Breast epithelium (tissue), 4 donors: ENCODE measurements around the gene CCL7. TPM values are rescaled to one million over a fixed set of nuclear protein-coding genes. Genes with fewer than 3 reads are reported as not detected.
A peak's percentile ranks its signal among the peaks of the same experiment; 100 is the strongest.

Source experiments
- DNase-seq, 2 donors: peaks; one replicate each; pipeline ENCODE4 v3.0.0-alpha.2; 2019; ENCODE audit warnings: low spot score in 2 of 2
- H3K27ac ChIP-seq, 2 donors: fragments of 200-600 bp; sonication (generic) in 1 of 2; one replicate each; pipeline ENCODE4 v1.5.1; 2016 to 2019; ENCODE audit warnings: mild to moderate bottlenecking in 1 of 2
- H3K27me3 ChIP-seq, 2 donors: fragments of 200-600 bp; sonication (generic) in 1 of 2; one replicate each; pipeline versions ENCODE4 v1.5.1 to v1.6.0; 2017 to 2019; ENCODE audit warnings: control low read depth in 1 of 2, mild to moderate bottlenecking in 1 of 2
- H3K36me3 ChIP-seq: fragments of 200-600 bp; one replicate; pipeline ENCODE4 v1.5.1; 2019
- H3K4me1 ChIP-seq, 2 donors: fragments of 200-600 bp; sonication (generic); one replicate each; pipeline ENCODE4 v1.5.1; 2016 to 2019; ENCODE audit warnings: control low read depth in 1 of 2
- H3K4me3 ChIP-seq, 3 donors: fragments of 200-600 bp; sonication (generic); 1 replicate in 2 of 3; 2 replicates in 1 of 3; pipeline ENCODE4 v1.5.1; 2016 to 2019; ENCODE audit warnings: mild to moderate bottlenecking in 3 of 3, moderate library complexity in 2 of 3
- H3K9me3 ChIP-seq, 2 donors: fragments of 200-600 bp; sonication (generic) in 1 of 2; one replicate each; pipeline ENCODE4 v1.5.1; 2016 to 2019; ENCODE audit warnings: control low read depth in 1 of 2
- POLR2A ChIP-seq: fragments of 450-650 bp; IDR thresholded peaks from one replicate; pipeline ENCODE4 v1.6.1; 2016; ENCODE audit warnings: antibody characterized with exemption, mild to moderate bottlenecking, moderate library complexity
- POLR2AphosphoS5 ChIP-seq, 3 donors: sonication (generic); formaldehyde crosslinking; IDR thresholded peaks; one replicate each; pipeline ENCODE4 v1.6.1; 2017; ENCODE audit warnings: antibody characterized with exemption in 3 of 3
- intact Hi-C: fragments of 100-400 bp; cut with DNase I; formaldehyde crosslinking; loops from one replicate; pipeline ENCODE4 v1.15.1; 2023; ENCODE audit warnings: low total_unique reads
- total RNA-seq, 3 donors: library from RNA; depleted of rRNA; stranded (reverse); fragments of >200 nt; gene quantifications; one replicate each; pipeline ENCODE4 v1.1.0, GENCODE V29; 2016
- TF ChIP-seq, protein P1 (sequence below), 3 donors: fragments of 450-650 bp; IDR thresholded peaks; one replicate each; pipeline ENCODE4 v1.5.1; 2016 to 2017; ENCODE audit warnings: antibody characterized with exemption in 3 of 3, mild to moderate bottlenecking in 3 of 3, moderate library complexity in 3 of 3

Gene CCL7
- total RNA-seq, 3 donors from 2014 or later, result not detected

DNA sequence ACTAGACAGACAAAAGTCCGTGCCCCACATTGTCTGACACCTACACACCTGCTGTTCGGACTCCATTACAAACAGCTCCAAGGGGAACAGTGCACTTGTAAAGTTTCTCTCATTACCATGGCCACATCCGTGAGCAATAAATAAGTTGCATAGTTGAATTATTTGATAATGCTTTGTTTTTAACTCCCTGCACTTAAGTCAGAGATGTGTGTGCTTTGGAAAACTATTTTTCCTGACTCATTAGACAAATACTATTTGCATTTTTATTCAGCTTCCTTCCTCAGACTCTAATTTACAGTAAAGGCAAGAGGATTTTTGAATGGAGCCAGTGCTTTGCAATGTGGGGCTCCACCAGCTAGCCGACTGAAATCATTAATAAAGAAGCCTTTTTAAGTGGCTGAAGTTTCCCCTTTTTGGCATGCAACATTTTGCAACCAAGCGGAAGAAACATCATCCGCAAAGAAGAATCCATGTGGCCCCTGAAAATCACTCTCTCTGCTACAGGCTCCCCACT, 21.5 kb upstream of the CCL7 start:
- intact Hi-C loops, result no loop called here
- Histone ChIP-seq H3K36me3 (no peaks in the 10 kb centered on the region), H3K27ac (peak overlapping the region in 1 of 2 donors; percentile 8), H3K27me3 (no peaks in the 10 kb centered on the region), H3K9me3 (no peaks in the 10 kb centered on the region), H3K4me1 (peaks cover 11% of the 10 kb centered on the region in 2 donors), H3K4me3 (no peak overlapping the region)
- no peak for DNase-seq
- TF ChIP-seq, protein P1, sequence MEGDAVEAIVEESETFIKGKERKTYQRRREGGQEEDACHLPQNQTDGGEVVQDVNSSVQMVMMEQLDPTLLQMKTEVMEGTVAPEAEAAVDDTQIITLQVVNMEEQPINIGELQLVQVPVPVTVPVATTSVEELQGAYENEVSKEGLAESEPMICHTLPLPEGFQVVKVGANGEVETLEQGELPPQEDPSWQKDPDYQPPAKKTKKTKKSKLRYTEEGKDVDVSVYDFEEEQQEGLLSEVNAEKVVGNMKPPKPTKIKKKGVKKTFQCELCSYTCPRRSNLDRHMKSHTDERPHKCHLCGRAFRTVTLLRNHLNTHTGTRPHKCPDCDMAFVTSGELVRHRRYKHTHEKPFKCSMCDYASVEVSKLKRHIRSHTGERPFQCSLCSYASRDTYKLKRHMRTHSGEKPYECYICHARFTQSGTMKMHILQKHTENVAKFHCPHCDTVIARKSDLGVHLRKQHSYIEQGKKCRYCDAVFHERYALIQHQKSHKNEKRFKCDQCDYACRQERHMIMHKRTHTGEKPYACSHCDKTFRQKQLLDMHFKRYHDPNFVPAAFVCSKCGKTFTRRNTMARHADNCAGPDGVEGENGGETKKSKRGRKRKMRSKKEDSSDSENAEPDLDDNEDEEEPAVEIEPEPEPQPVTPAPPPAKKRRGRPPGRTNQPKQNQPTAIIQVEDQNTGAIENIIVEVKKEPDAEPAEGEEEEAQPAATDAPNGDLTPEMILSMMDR (IDR thresholded peaks at IDR 0.05), result no peak
- TF ChIP-seq POLR2A (no peak), POLR2AphosphoS5 (IDR thresholded peaks at IDR 0.05) (no peak)

DNA sequence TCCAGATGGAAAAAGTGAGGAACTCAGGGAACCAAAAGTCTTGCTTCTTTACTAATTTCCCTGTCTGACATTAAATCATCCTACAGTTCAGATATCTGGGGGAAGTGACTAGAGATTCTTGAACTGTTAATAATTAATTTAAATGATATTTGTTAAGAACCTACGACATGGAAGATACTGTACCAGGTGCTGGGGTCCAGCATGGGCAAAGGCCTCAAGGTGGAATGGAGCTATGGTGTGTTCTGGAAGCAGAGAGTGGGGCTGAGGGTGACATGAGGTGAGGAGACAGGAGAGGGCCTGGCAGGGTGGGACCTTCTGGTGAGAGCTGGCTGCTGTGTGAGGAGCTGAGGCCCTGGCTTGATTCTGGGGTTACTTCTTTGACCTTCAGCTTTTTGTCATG, 21.0 kb upstream of the CCL7 start:
- H3K27ac ChIP-seq, result peak overlapping the region in 1 of 2 donors; percentile 8
- no peak for DNase-seq
- H3K9me3 ChIP-seq, result no peaks in the 10 kb centered on the region
- TF ChIP-seq, protein P1 (IDR thresholded peaks at IDR 0.05), result no peak
- TF ChIP-seq POLR2AphosphoS5 (IDR thresholded peaks at IDR 0.05), result no peak
- TF ChIP-seq POLR2A, result no peak
- no peaks in the 10 kb centered on the region for H3K36me3 ChIP-seq
- H3K27me3 ChIP-seq, result no peaks in the 10 kb centered on the region
- peaks cover 11 to 16% of the 10 kb centered on the region in 2 donors for H3K4me1 ChIP-seq
- intact Hi-C loops, result no loop called here
- H3K4me3 ChIP-seq, result no peak overlapping the region

DNA sequence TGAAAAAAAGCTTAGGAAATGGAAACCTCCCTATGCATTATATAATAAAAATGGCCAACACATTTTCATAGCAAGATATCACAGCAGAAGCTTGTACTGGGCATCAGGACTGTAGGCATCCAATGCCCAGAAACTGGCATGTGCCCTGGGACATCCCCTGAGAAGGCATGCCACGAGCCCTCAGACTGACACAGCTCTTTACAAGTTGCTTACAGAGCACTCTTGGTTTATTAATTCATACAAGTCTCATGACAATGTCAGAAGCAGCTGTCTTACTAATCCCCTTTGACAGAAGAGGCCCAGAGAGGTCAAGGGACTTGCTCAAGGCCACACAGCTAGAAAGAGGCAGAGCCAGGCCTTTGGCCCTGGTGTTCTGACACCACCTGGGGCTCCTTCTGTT, 20.5 kb upstream of the CCL7 start:
- intact Hi-C loops, result no loop called here
- H3K27ac ChIP-seq, result peak overlapping the region in 1 of 2 donors; percentile 10
- peaks cover 15 to 20% of the 10 kb centered on the region in 2 donors for H3K4me1 ChIP-seq

DNA sequence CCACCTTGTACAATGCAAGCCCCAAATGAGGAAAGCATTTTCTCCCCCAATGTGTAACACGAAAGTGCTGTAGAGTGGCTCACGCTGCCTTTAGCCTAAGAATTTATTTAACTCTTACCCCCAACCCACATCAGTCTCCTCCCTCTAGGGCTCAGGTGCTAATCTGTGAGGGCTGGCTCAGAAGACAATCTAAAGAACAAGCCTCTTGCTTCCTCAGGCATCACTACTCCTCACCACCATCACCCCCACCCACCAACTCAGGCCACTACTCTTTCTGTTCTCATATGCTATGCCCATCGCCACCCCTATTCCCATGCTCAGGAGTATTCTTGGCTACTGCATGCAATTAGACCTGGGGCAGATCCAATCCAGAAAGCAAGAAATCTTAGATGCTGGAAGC, 18.8 kb upstream of the CCL7 start:
- Histone ChIP-seq H3K27ac (peak overlapping the region in 1 of 2 donors; percentile 90), H3K36me3 (no peaks in the 10 kb centered on the region), H3K4me1 (peaks cover 20 to 24% of the 10 kb centered on the region in 2 donors), H3K9me3 (no peaks in the 10 kb centered on the region), H3K4me3 (no peak overlapping the region), H3K27me3 (no peaks in the 10 kb centered on the region)
- intact Hi-C loops, result no loop called here
- DNase-seq, result no peak
- TF ChIP-seq POLR2A, result no peak
- TF ChIP-seq, protein P1 (IDR thresholded peaks at IDR 0.05), result no peak
- TF ChIP-seq POLR2AphosphoS5 (IDR thresholded peaks at IDR 0.05), result no peak

More for the DNA sequence above, 20.5 kb upstream of the CCL7 start:
- TF ChIP-seq, protein P1 (IDR thresholded peaks at IDR 0.05), result no peak
- TF ChIP-seq POLR2A (no peak), POLR2AphosphoS5 (IDR thresholded peaks at IDR 0.05) (no peak)
- Histone ChIP-seq H3K9me3 (no peaks in the 10 kb centered on the region), H3K36me3 (no peaks in the 10 kb centered on the region), H3K4me3 (no peak overlapping the region), H3K27me3 (no peaks in the 10 kb centered on the region)
- no peak for DNase-seq

DNA sequence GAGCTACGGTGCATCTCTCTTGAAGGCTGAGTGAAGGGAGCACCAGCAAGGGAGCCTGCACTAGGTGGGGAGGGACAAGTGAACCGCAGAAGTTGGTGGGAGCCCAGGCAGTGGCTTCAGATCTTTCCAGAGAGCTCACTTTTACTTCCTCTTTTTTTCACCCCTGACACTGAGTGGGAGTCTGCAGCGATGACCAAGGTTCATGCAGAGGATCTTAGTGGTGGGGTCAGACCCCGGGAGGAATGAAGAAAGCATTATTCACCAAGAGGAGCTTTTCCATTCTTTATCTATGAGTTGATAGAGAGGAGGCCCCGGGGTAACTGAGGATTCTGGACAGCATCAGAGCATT, 18.0 kb upstream of the CCL7 start:
- Histone ChIP-seq H3K27me3 (no peaks in the 10 kb centered on the region), H3K27ac (peak overlapping the region; percentile 75 to 90), H3K4me1 (peaks cover 20 to 24% of the 10 kb centered on the region in 2 donors), H3K4me3 (peak overlapping the region in 1 of 3 donors; percentile 33), H3K36me3 (no peaks in the 10 kb centered on the region), H3K9me3 (no peaks in the 10 kb centered on the region)
- intact Hi-C loops, result no loop called here
- TF ChIP-seq POLR2A, result no peak
- TF ChIP-seq, protein P1 (IDR thresholded peaks at IDR 0.05), result no peak
- no peak for DNase-seq
